HG03103 (cell line): ENCODE data around the gene TANC2.

Source experiments
- ATAC-seq: cut with Tn5 transposase; IDR thresholded peaks from one replicate; pipeline ENCODE4 v1.9.1; 2021; ENCODE audit warnings: low read depth; ENCODE audit not compliant: unreplicated experiment

The TANC2 gene

DNA sequence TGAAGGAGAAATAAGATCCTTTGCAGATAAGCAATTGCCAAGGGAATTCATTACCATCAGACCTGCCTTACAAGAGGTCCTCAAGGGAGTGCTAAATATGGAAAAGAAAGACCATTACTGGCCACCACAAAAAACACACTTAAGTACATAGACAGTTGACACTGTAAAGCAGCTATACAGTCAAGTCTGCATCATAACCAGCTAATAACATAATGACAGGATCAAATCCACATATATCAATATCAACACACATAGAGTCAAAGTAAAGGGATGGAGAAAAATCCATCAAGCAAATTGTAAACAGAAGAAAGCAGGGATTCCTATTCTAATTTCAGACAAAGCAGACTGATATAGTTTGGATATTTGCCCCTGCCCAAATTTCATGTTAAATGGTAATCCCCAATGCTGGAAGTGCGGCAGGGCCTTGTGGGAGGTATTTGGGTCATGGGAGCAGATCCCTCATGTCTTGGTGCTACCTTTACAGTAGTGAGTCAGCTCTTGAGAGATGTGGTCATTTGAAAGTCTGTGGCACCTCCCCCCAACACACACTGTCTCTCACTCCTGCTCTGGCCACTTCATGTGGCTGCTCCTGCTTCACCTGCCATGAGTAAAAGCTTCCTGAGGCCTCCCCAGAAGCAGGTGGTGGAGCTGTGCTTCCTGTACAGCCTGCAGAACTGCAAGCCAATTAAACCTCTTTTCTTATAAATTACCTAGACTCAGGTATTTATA lies 32.8 kb downstream of the TANC2 start:
- no peak for ATAC-seq

DNA sequence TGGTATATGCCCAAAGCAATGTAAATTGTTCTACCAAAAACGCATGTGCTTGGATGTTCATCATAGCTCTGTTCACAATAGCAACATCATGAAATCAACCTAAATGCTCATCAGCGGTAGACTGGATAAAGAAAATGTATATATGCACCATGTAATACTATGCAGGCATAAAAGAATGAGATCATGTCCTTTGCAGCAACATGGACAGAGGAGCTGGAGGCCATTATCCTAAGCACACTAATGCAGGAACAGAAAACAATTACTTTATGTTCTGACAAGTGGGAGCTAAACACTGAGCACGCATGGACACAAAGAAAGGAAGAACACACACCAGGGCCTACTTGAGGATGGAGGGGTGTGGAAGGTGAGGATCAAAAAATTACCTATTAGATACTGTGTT lies 33.7 kb downstream of the TANC2 start:
- no peak for ATAC-seq

GRCh38 chr17:63001689-63002394 lies 35.8 kb downstream of the TANC2 start:
- ATAC-seq: no peak

DNA sequence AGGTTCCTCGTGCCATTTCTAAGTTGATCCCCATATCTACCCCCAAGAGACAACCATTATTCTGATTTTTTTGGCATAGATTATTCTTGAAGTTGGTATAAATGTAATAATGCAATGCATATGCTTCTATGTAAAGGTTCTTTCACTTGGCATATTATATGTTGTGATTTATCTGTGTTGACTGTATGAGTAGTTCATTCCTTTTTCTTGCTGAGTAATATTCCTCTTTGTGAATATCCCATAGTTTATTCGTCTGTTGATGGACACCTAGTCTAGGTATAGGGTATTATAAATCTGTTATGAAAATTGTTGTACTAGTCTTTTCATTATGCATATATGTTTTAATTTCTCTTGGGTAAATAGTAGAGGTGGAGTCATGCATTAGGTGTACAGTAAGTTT lies 36.6 kb downstream of the TANC2 start:
- ATAC-seq: no peak

DNA sequence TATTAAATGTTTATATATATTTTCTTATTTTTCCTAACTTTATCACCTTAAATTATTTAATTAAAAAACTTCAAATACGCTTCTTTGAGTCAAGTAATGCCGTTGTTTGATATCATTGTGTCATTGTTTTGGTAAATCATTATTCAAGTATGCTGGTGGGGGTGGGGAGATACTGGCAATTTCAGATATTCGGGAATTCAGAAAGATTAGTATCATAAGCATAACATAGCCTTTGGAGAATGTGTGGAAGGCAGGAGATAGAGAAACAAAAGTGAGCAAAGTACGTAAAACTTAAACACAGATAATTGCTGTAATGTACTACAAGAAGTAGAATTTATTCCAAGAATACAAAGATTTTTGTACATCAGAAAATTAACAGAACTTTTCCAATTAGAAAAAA lies 49.8 kb downstream of the TANC2 start:
- ATAC-seq: no peak
